K562 (cell line): Measurements from ENCODE around the gene PPM1N. TPM values are rescaled to one million over a fixed set of nuclear protein-coding genes. Genes with fewer than 3 reads are reported as not detected.

Experiments
- ATAC-seq: fragments of 200-7000 bp; cut with Tn5 transposase; 3 replicates; pipeline ENCODE4 v1.9.1; 2020; ENCODE audit warnings: moderate library complexity
- BruUV-seq: library from RNA; stranded (reverse); fragments of 400-500 nt; replicated peaks from 2 replicates; lab custom pipeline; 2021; lab: Mats Ljungman, UMichigan
- CTCF ChIA-PET: fragments of 300-600 bp; formaldehyde crosslinking; extraction: SDS; loops from one replicate; lab custom pipeline; 2021; ENCODE audit warnings: low intra/inter-chr PET ratio; lab: Yijun Ruan, JAX
- POLR2A ChIA-PET: fragments of 300-600, 350-650 bp; sonication (Branson Sonifier 250); formaldehyde crosslinking; extraction: SDS; loops from one replicate; lab custom pipeline; 2021; ENCODE audit warnings: antibody characterized with exemption, inconsistent platforms; lab: Yijun Ruan, JAX
- DNase-seq, 4 experiments: peaks; one replicate each; pipeline versions ENCODE4 v3.0.0 to v3.0.0-alpha.2; 2011 to 2018; ENCODE audit warnings: low spot score in 3 of 4, mixed read lengths in 3 of 4; ENCODE audit errors: extremely low read depth in 1 of 4
- FAIRE-seq: peaks from 2 replicates; lab custom pipeline; 2011; peaks lifted over from hg19 to GRCh38; lab: Jason Lieb, UNC
- H2AFZ ChIP-seq: 2 replicates; pipeline ENCODE4 v1.6.0; 2011; ENCODE audit warnings: low read depth, low read length, control low read depth, inconsistent platforms
- H3K27ac ChIP-seq: fragments of 200-600 bp; 3 replicates; pipeline ENCODE4 v1.8.0; 2011; ENCODE audit warnings: low read depth, mild to moderate bottlenecking, control low read depth, inconsistent platforms, low read length, moderate library complexity, mixed read lengths; ENCODE audit errors: extremely low read depth
- H3K27me3 ChIP-seq, 2 experiments: fragments of 300-600 bp in 1 of 2; 2 replicates in 1 of 2; 3 replicates in 1 of 2; pipeline versions ENCODE4 v1.6.0 to v1.8.0; 2011; ENCODE audit warnings: inconsistent platforms in 2 of 2, low read length in 2 of 2, mild to moderate bottlenecking in 1 of 2, mixed read lengths in 1 of 2, moderate library complexity in 1 of 2; ENCODE audit not compliant: control insufficient read depth in 2 of 2, insufficient read depth in 2 of 2
- H3K36me3 ChIP-seq: fragments of 300-600 bp; 3 replicates; pipeline ENCODE4 v1.8.0; 2011; ENCODE audit warnings: mild to moderate bottlenecking, low read length, inconsistent platforms; ENCODE audit not compliant: control insufficient read depth, insufficient read depth
- H3K4me1 ChIP-seq, 2 experiments: fragments of 200-600 bp in 1 of 2; replicated peaks in 1 of 2; 2 replicates in 1 of 2; 3 replicates in 1 of 2; pipeline versions ENCODE4 v1.5.1 to v1.8.0; 2011; ENCODE audit warnings: inconsistent platforms in 2 of 2, low read length in 2 of 2, mild to moderate bottlenecking in 1 of 2, mixed read lengths in 1 of 2, moderate library complexity in 1 of 2; ENCODE audit not compliant: control insufficient read depth in 2 of 2, insufficient read depth in 2 of 2
- H3K4me2 ChIP-seq: 2 replicates; pipeline ENCODE4 v1.6.1; 2011; ENCODE audit warnings: low read length, control low read depth, inconsistent platforms, mixed read lengths; ENCODE audit not compliant: insufficient read depth
- H3K4me3 ChIP-seq: fragments of 200-600 bp; sonication (generic), shearing (Covaris generic); 2 replicates; pipeline ENCODE4 v1.5.1; 2016; ENCODE audit warnings: control low read depth, inconsistent platforms
- H3K79me2 ChIP-seq: fragments of 200-600 bp; 3 replicates; pipeline ENCODE4 v1.8.0; 2011; ENCODE audit warnings: low read length, inconsistent platforms; ENCODE audit not compliant: control insufficient read depth, insufficient read depth
- H3K9ac ChIP-seq, 2 experiments: 2 replicates each; pipeline versions ENCODE4 v1.6.0 to v1.6.1; 2011; ENCODE audit warnings: low read depth in 2 of 2, low read length in 2 of 2, control low read depth in 1 of 2, inconsistent platforms in 1 of 2, mild to moderate bottlenecking in 1 of 2, mixed read lengths in 1 of 2; ENCODE audit not compliant: insufficient read depth in 1 of 2
- H3K9me1 ChIP-seq: one replicate; pipeline ENCODE4 v1.6.0; 2011; ENCODE audit warnings: inconsistent platforms, mild to moderate bottlenecking, low read length, moderate library complexity; ENCODE audit not compliant: control insufficient read depth, insufficient read depth
- H3K9me3 ChIP-seq: replicated peaks from 2 replicates; pipeline ENCODE4 v1.5.1; 2011; ENCODE audit warnings: low read depth, low read length, inconsistent platforms; ENCODE audit not compliant: control insufficient read depth, insufficient read depth
- H4K20me1 ChIP-seq: replicated peaks from 2 replicates; pipeline ENCODE4 v1.6.1; 2011; ENCODE audit warnings: low read length, inconsistent platforms, mixed read lengths; ENCODE audit not compliant: control insufficient read depth, insufficient read depth
- DIDO1 ChIP-seq: fragments of 450-650 bp; IDR thresholded peaks from 2 replicates; pipeline ENCODE4 v1.6.1; 2016; ENCODE audit warnings: low read depth, missing biosample characterization, missing genetic modification characterization
- DPF2 ChIP-seq: fragments of 450-650 bp; IDR thresholded peaks from 2 replicates; pipeline ENCODE4 v1.6.1; 2016
- ESRRB ChIP-seq: fragments of 250-450 bp; sonication (Bioruptor Pico); IDR thresholded peaks from 2 replicates; pipeline ENCODE4 v1.5.0; 2020; ENCODE audit warnings: mild to moderate bottlenecking, moderate library complexity, borderline replicate concordance
- HDAC1 ChIP-seq, 2 experiments: fragments of 450-650 bp; IDR thresholded peaks; 2 replicates each; pipeline ENCODE4 v1.6.1; 2016 to 2017; ENCODE audit warnings: inconsistent platforms in 1 of 2, mild to moderate bottlenecking in 1 of 2, moderate library complexity in 1 of 2
- ZKSCAN1 ChIP-seq: fragments of 150-350 bp; IDR thresholded peaks from 2 replicates; pipeline ENCODE4 v1.6.1; 2016; ENCODE audit warnings: low read depth, low read length
- ZNF551 ChIP-seq: fragments of 250-450 bp; sonication (Bioruptor Pico); IDR thresholded peaks from 2 replicates; pipeline ENCODE4 v1.5.0; 2021; ENCODE audit warnings: mild to moderate bottlenecking, moderate library complexity
- ZNF696 ChIP-seq: fragments of 250-450 bp; sonication (Bioruptor Pico); conservative IDR thresholded peaks from 2 replicates; pipeline ENCODE4 v1.4.0; 2020; ENCODE audit warnings: mild to moderate bottlenecking, moderate library complexity
- WGBS: fragments of 100-300 bp; shearing (Covaris generic); methylation state at CpG from one replicate; pipeline ENCODE4 v1.1.6; 2016; ENCODE audit warnings: low coverage, mixed read lengths; ENCODE audit not compliant: insufficient coverage; ENCODE audit errors: missing lambda C conversion rate; 5-methylcytosine and 5-hydroxymethylcytosine counted together
- in situ Hi-C: fragments of 300-500 bp; cut with MboI; formaldehyde crosslinking; loops from 4 replicates; pipeline ENCODE4 v1.15.0; 2018; ENCODE audit warnings: inconsistent platforms, mixed read lengths
- intact Hi-C: fragments of 100-400 bp; cut with micrococcal nuclease; formaldehyde crosslinking; loops from 2 replicates; pipeline ENCODE4 v1.14.2; 2022
- polyA plus RNA-seq, 8 experiments: library from polyadenylated mRNA; depleted of rRNA in 4 of 8; stranded (reverse) in 5 of 8; unstranded in 3 of 8; fragments of >200 nt; fragmentation: Nextera tagmentation in 2 of 8; fragmentation: Illumina TruSeq in 1 of 8; extraction: Ambion mirVana in 2 of 8; extraction: Trizol in 1 of 8; gene quantifications; 2 replicates each; pipeline versions ENCODE4 v1.2.1 to v1.2.3, GENCODE V29; 2011 to 2014; ENCODE audit warnings: inconsistent platforms in 1 of 8, missing spikeins in 1 of 8
- total RNA-seq, 7 experiments: library from RNA; depleted of rRNA in 6 of 7; stranded (reverse); fragments of >200 nt in 6 of 7; fragmentation: Illumina TruSeq in 2 of 7; extraction: Trizol in 2 of 7; gene quantifications; 2 replicates each; pipeline versions ENCODE4 v1.2.1 to v1.2.3, GENCODE V29; 2011 to 2021; ENCODE audit warnings: low replicate concordance in 1 of 7
- TF ChIP-seq, protein P1 (sequence below): sonication (generic); formaldehyde crosslinking; IDR thresholded peaks from 2 replicates; pipeline ENCODE4 v1.8.0; 2022; ENCODE audit warnings: mild to moderate bottlenecking, missing genetic modification reagents
- TF ChIP-seq, protein P2 (sequence below): conservative IDR thresholded peaks from 2 replicates; pipeline ENCODE4 v1.6.1; 2011; ENCODE audit warnings: low read depth, mild to moderate bottlenecking, low read length; ENCODE audit not compliant: control insufficient read depth

The PPM1N gene
- total and polyA plus RNA-seq, 9 of the 15 experiments (the other 6 are each of a cell fraction or from before 2014, with no cell fraction given) = 4.5 to 15.6 (median 8.7) TPM

DNA sequence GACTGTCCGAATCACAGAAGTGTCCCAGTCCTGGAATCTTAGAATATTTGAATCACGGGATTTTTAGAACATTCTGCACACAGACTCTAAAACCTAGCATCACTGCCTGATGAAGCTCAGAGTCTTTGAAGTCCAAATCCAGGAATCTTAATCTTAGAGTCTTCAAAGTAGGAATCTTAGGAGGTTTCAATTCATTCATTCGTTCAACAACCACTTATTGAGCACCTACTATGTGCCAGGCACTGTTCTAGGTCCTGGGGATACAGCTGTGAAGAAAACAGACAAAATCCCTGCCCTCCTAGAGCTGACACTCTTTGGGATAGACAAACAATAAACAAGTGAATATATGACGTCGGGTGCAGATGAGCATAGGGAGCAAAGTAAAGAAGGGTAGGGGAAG is 3.1 kb upstream of the PPM1N start:
- intact Hi-C loops (no loop called here), in situ Hi-C loops (no loop called here)
- H3K4me1 ChIP-seq = peaks cover 10 to 68% of the 10 kb centered on the region in 2 experiments; a peak in 4 of 5 replicates

DNA sequence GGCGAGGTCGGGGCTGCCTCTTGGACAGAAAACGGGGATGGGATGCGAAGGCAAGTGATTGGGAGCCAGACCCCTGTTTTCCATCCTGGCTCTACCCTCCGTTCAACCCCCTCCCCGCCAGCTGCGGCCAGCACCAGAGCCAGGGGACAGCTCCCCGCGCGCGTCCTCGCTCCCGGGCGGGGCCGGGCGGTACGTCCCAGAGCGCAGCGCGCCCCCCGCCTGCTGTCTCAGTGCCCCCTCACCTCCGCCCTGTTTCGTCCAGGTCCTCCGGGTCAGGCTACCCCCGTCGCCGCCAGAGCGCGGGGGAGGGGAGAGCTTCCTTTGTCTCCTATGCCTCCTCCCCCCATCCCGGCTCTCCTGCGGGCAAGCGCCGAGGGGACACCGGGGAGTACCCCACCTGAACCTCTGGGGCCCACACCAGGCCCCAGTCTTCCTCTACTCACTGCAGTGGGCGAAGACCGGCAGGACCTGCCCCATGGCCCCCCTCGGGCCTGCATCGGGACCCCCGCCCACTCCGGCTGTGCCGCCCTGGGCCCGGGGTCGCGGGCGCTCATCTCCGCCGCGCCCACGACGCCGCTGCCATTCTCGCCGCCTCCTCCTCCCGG is 1.8 kb upstream of the PPM1N start:
- in situ Hi-C loops = no loop called here
- Histone ChIP-seq H4K20me1 (no peaks in the 10 kb centered on the region), H3K4me1 (peaks cover 13 to 74% of the 10 kb centered on the region in 2 experiments; a peak in 4 of 5 replicates), H3K36me3 (no peaks in the 10 kb centered on the region), H3K4me3 (peak overlapping the region; percentile 58), H3K79me2 (peaks cover 6% of the 10 kb centered on the region; the same call in 1 of the 3 replicates), H2AFZ (peak overlapping the region; percentile 39; the same call in 1 of the 2 replicates), H3K4me2 (peak overlapping the region; percentile 74), H3K27ac (no peak overlapping the region), H3K9ac (peak overlapping the region in 1 of 2 experiments; percentile 86; a peak in 2 of 4 replicates), H3K9me3 (no peaks in the 10 kb centered on the region), H3K27me3 (peaks cover 3 to 16% of the 10 kb centered on the region in 2 experiments; a peak in 3 of 5 replicates), H3K9me1 (no peaks in the 10 kb centered on the region)
- intact Hi-C loops = no loop called here
- POLR2A ChIA-PET = interaction anchor here (0.6 to 0.7 kb wide), 4 partner anchors 9 to 173 kb away, joined by 3 to 5 read pairs (median 4); no protein-coding TSS in a partner anchor
- FAIRE-seq (no peak), ATAC-seq (peak; percentile 24), DNase-seq (peak; percentile 61 to 71 (median 67))
- WGBS = under 1% methylated on average over 17 of the region's 54 CpGs
- CTCF ChIA-PET = no interaction called here
- no TSS peak for BruUV-seq
- TF ChIP-seq, protein P1, sequence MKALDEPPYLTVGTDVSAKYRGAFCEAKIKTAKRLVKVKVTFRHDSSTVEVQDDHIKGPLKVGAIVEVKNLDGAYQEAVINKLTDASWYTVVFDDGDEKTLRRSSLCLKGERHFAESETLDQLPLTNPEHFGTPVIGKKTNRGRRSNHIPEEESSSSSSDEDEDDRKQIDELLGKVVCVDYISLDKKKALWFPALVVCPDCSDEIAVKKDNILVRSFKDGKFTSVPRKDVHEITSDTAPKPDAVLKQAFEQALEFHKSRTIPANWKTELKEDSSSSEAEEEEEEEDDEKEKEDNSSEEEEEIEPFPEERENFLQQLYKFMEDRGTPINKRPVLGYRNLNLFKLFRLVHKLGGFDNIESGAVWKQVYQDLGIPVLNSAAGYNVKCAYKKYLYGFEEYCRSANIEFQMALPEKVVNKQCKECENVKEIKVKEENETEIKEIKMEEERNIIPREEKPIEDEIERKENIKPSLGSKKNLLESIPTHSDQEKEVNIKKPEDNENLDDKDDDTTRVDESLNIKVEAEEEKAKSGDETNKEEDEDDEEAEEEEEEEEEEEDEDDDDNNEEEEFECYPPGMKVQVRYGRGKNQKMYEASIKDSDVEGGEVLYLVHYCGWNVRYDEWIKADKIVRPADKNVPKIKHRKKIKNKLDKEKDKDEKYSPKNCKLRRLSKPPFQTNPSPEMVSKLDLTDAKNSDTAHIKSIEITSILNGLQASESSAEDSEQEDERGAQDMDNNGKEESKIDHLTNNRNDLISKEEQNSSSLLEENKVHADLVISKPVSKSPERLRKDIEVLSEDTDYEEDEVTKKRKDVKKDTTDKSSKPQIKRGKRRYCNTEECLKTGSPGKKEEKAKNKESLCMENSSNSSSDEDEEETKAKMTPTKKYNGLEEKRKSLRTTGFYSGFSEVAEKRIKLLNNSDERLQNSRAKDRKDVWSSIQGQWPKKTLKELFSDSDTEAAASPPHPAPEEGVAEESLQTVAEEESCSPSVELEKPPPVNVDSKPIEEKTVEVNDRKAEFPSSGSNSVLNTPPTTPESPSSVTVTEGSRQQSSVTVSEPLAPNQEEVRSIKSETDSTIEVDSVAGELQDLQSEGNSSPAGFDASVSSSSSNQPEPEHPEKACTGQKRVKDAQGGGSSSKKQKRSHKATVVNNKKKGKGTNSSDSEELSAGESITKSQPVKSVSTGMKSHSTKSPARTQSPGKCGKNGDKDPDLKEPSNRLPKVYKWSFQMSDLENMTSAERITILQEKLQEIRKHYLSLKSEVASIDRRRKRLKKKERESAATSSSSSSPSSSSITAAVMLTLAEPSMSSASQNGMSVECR (CRISPR knock-in tag) = peak; percentile 98
- TF ChIP-seq, protein P2, sequence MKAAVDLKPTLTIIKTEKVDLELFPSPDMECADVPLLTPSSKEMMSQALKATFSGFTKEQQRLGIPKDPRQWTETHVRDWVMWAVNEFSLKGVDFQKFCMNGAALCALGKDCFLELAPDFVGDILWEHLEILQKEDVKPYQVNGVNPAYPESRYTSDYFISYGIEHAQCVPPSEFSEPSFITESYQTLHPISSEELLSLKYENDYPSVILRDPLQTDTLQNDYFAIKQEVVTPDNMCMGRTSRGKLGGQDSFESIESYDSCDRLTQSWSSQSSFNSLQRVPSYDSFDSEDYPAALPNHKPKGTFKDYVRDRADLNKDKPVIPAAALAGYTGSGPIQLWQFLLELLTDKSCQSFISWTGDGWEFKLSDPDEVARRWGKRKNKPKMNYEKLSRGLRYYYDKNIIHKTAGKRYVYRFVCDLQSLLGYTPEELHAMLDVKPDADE = no peak
- TF ChIP-seq DIDO1 (tag) = no peak
- no peak for TF ChIP-seq ESRRB
- no peak for TF ChIP-seq ZNF696 (CRISPR knock-in tag)
- TF ChIP-seq ZNF551 = no peak
- TF ChIP-seq HDAC1 (IDR thresholded peaks at IDR 0.05) = peak in 1 of 2 experiments; percentile 84; a peak in 2 of 4 replicates

More for the DNA sequence above, 3.1 kb upstream of the PPM1N start:
- no TSS peak for BruUV-seq
- Histone ChIP-seq H3K4me3 (no peak overlapping the region), H3K9me3 (no peaks in the 10 kb centered on the region), H4K20me1 (no peaks in the 10 kb centered on the region), H3K4me2 (no peak overlapping the region), H3K36me3 (no peaks in the 10 kb centered on the region), H3K9me1 (no peaks in the 10 kb centered on the region), H3K27ac (no peak overlapping the region), H2AFZ (no peak overlapping the region), H3K9ac (no peak overlapping the region), H3K27me3 (peaks cover 3 to 16% of the 10 kb centered on the region in 2 experiments; a peak in 3 of 5 replicates), H3K79me2 (peaks cover 6% of the 10 kb centered on the region; the same call in 1 of the 3 replicates)
- ChIA-PET CTCF (no interaction called here), POLR2A (interaction anchor here (0.6 to 1.7 kb wide), 4 partner anchors 10 to 29 kb away, joined by 3 to 12 read pairs (median 5); no protein-coding TSS in a partner anchor)
- no peak for FAIRE-seq
- DNase-seq = no peak
- TF ChIP-seq DPF2 (no peak), ZKSCAN1 (peak; percentile 86)
- no peak for ATAC-seq
- 18% methylated on average over 5 of the region's 5 CpGs for WGBS
